Measurements from ENCODE around the gene ZBED3.
A peak's percentile ranks its signal among the peaks of the same experiment; 100 is the strongest.

The ZBED3 gene

GRCh38 chr5:77103457-77103856, 16.4 kb upstream of the ZBED3 start:
- TF ChIP-seq MYC (IDR thresholded peaks at IDR 0.05; ENCODE audit: low read depth, low read length): no peak
- TF ChIP-seq, protein P1, sequence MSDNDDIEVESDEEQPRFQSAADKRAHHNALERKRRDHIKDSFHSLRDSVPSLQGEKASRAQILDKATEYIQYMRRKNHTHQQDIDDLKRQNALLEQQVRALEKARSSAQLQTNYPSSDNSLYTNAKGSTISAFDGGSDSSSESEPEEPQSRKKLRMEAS (IDR thresholded peaks at IDR 0.05; ENCODE audit: low read depth, low read length): no peak
- TF ChIP-seq POLR2A (IDR thresholded peaks at IDR 0.05; ENCODE audit: extremely low read depth, insufficient read length): no peak
- TF ChIP-seq, protein P2, sequence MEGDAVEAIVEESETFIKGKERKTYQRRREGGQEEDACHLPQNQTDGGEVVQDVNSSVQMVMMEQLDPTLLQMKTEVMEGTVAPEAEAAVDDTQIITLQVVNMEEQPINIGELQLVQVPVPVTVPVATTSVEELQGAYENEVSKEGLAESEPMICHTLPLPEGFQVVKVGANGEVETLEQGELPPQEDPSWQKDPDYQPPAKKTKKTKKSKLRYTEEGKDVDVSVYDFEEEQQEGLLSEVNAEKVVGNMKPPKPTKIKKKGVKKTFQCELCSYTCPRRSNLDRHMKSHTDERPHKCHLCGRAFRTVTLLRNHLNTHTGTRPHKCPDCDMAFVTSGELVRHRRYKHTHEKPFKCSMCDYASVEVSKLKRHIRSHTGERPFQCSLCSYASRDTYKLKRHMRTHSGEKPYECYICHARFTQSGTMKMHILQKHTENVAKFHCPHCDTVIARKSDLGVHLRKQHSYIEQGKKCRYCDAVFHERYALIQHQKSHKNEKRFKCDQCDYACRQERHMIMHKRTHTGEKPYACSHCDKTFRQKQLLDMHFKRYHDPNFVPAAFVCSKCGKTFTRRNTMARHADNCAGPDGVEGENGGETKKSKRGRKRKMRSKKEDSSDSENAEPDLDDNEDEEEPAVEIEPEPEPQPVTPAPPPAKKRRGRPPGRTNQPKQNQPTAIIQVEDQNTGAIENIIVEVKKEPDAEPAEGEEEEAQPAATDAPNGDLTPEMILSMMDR (IDR thresholded peaks at IDR 0.05; ENCODE audit: low read depth, low read length): no peak
- no peak for DNase-seq (ENCODE audit: low read depth)
- no peak overlapping the region for H3K4me3 ChIP-seq (ENCODE audit: low read depth, low read length)

- H3K4me3 ChIP-seq (ENCODE audit: low read depth, low read length): no peak overlapping the region
- TF ChIP-seq, protein P1 (IDR thresholded peaks at IDR 0.05; ENCODE audit: low read depth, low read length): no peak
- TF ChIP-seq, protein P2 (IDR thresholded peaks at IDR 0.05; ENCODE audit: low read depth, low read length): no peak
- TF ChIP-seq MYC (IDR thresholded peaks at IDR 0.05; ENCODE audit: low read depth, low read length): no peak
- TF ChIP-seq POLR2A (IDR thresholded peaks at IDR 0.05; ENCODE audit: extremely low read depth, insufficient read length): no peak
- no peak for DNase-seq (ENCODE audit: low read depth)
These were observed 15.5 kb upstream of the ZBED3 start for GRCh38 chr5:77102549-77102948.

DNA sequence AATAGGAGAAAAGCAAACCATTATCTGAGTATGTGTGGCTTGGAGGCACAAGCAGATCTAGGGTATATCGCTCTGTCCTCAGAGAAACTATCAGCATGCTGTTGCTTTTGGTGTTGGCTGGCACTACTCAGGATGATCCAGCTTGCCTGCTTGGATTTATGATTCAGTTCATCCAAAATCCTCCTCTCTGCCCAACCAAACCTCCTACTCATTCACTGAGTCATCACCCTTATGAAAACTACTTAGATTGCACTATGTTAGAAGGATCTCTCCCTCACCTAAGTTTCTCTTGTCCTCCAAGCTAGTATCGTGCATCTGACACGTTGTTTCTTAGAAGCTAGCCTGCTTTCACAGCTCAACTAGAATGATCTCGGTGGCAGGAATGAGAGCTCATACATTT, 14.2 kb upstream of the ZBED3 start:
- H3K4me3 ChIP-seq (ENCODE audit: low read depth, low read length): no peak overlapping the region
- DNase-seq (ENCODE audit: low read depth): no peak
- TF ChIP-seq, protein P2 (IDR thresholded peaks at IDR 0.05; ENCODE audit: low read depth, low read length): no peak
- TF ChIP-seq, protein P1 (IDR thresholded peaks at IDR 0.05; ENCODE audit: low read depth, low read length): no peak
- no peak for TF ChIP-seq MYC (IDR thresholded peaks at IDR 0.05; ENCODE audit: low read depth, low read length)
- no peak for TF ChIP-seq POLR2A (IDR thresholded peaks at IDR 0.05; ENCODE audit: extremely low read depth, insufficient read length)

DNA sequence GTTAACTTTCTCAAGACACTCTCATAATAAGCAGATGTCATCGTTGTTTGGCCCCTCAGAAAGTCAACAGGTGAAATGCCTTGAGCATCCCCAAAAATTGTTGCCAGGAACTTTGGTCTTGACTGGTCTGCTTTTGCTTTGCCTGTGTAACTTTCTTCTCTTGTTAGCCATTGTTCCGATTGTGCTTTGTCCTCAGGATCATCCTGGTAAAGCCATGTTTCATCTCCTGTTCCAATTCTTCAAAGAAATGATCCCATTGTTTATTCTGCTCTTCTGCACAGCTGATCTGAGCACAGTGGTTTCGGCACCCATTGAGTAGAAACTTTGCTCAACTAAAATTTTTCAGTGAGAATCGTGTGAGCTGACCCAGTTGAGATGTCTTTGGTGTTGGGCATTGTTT, 8.1 kb upstream of the ZBED3 start:
- no peak for DNase-seq (ENCODE audit: low read depth)

GRCh38 chr5:77087484-77088261, 588 bp upstream of the ZBED3 start:
- peak; percentile 40 for DNase-seq (ENCODE audit: low read depth)
- H3K4me3 ChIP-seq (ENCODE audit: low read depth, low read length): peak overlapping the region; percentile 70
- no peak for TF ChIP-seq POLR2A (IDR thresholded peaks at IDR 0.05; ENCODE audit: extremely low read depth, insufficient read length)
- TF ChIP-seq, protein P2 (IDR thresholded peaks at IDR 0.05; ENCODE audit: low read depth, low read length): no peak
- TF ChIP-seq, protein P1 (IDR thresholded peaks at IDR 0.05; ENCODE audit: low read depth, low read length): no peak
- no peak for TF ChIP-seq MYC (IDR thresholded peaks at IDR 0.05; ENCODE audit: low read depth, low read length)

More for the DNA sequence above, 8.1 kb upstream of the ZBED3 start:
- no peak overlapping the region for H3K4me3 ChIP-seq (ENCODE audit: low read depth, low read length)
- TF ChIP-seq POLR2A (IDR thresholded peaks at IDR 0.05; ENCODE audit: extremely low read depth, insufficient read length): no peak
- TF ChIP-seq, protein P2 (IDR thresholded peaks at IDR 0.05; ENCODE audit: low read depth, low read length): no peak
- no peak for TF ChIP-seq MYC (IDR thresholded peaks at IDR 0.05; ENCODE audit: low read depth, low read length)
- TF ChIP-seq, protein P1 (IDR thresholded peaks at IDR 0.05; ENCODE audit: low read depth, low read length): no peak

Measured in NB4 (cell line).